ENCODE measurements around the gene ZBTB48. TPM values are rescaled to one million over a fixed set of nuclear protein-coding genes. Genes with fewer than 3 reads are reported as not detected.
A peak's percentile ranks its signal among the peaks of the same experiment; 100 is the strongest.

Gene ZBTB48
- total and polyA plus RNA-seq, 12 donors, result 6.8 to 245 (median 31.2) TPM

- WGBS, 4 donors, result 30 to 75% (median 37%) methylated on average over 3 of the region's 3 CpGs
- no peak for TF ChIP-seq CTCF (IDR thresholded peaks at IDR 0.05)
- TF ChIP-seq POLR2A (IDR thresholded peaks at IDR 0.05), result no peak
These were observed 35.0 kb upstream of the ZBTB48 start for GRCh38 chr1:6544831-6545230.

DNA sequence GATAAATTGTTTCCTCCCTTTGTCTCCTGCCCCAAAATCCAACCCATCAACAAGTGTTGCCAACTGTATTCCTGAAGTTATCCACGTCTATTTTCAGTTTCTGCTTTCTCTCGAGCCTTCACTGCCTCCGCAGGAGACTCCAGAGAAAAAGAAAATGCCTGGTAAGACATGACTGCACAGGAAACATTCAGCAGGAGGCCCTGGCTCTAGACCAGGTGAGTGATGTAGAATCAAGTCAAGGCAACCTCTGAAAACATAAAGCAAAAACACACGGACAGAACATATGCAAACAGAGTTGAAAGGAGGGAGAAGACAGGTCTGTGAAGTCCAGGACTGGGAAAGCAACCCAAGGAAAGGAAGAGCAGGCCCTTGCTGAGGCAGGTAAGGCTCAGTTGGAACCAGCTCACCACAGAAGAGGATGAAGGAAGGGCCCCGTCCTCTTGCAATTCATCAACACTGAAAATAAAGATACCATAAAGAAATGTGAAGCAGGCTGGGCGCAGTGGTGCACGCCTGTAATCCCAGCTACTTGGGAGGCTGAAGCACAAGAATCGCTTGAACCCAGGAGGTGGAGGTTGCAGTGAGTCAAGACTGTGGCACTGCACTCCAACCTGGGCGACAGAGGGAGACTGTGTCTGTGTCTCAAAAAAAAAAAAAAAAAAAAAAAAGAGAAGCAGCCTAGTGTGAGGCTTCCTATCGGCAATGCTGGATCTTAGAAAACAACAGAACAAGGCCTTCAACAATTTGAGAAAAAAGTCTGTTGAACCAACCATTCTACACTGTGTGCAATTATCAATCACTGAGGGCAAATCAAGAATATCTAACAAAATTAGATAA, 34.3 kb upstream of the ZBTB48 start:
- peaks cover 4 to 22% of the 10 kb centered on the region in 2 donors for H3K4me1 ChIP-seq (replicated peaks in 1 of 2)
- WGBS, 4 donors, result 37 to 50% (median 47%) methylated on average over 10 of the region's 10 CpGs
- peaks cover 0 to 57% of the 10 kb centered on the region in 2 donors for H3K36me3 ChIP-seq (replicated peaks in 1 of 2)

More at GRCh38 chr1:6544831-6545230, 35.0 kb upstream of the ZBTB48 start:
- intact Hi-C loops (cut with DNase I), result no loop called here
- H3K27ac ChIP-seq, result peak overlapping the region in 4 of 5 donors; percentile 20 to 84 (median 62)
- H3K4me3 ChIP-seq, result no peak overlapping the region
- no peaks in the 10 kb centered on the region for H3K27me3 ChIP-seq
- H3K36me3 ChIP-seq (replicated peaks in 1 of 2), result peaks cover 0 to 51% of the 10 kb centered on the region in 2 donors
- peaks cover 4 to 22% of the 10 kb centered on the region in 2 donors for H3K4me1 ChIP-seq (replicated peaks in 1 of 2)
- peak in 3 of 7 donors; percentile 33 to 54 (median 34) for DNase-seq
- H3K9me3 ChIP-seq (replicated peaks in 1 of 3), result no peaks in the 10 kb centered on the region

DNA sequence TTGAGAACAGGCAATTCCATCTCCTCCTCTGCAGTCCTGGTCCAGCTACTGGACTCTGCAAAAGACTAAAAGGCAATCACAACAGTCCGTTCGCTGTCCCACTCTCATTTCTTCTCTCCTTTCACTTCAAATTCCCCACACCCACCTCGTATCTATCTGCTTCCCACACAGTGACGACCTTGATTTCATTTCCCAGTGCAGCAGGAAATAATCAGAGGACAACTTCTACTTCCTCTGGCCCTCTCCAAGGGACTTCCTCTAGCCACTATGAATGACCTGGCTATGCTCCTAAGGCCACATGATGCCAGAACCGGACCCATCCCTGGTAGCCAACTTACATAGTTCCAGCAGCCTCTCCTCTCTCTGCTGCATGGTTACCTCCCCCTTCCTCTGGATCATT, 33.5 kb upstream of the ZBTB48 start:
- Histone ChIP-seq H3K27me3 (no peaks in the 10 kb centered on the region), H3K4me1 (replicated peaks in 1 of 2) (peaks cover 4 to 22% of the 10 kb centered on the region in 2 donors), H3K27ac (peak overlapping the region in 4 of 5 donors; percentile 30 to 84 (median 56)), H3K4me3 (no peak overlapping the region), H3K9me3 (replicated peaks in 1 of 3) (no peaks in the 10 kb centered on the region), H3K36me3 (replicated peaks in 1 of 2) (peaks cover 0 to 53% of the 10 kb centered on the region in 2 donors)
- DNase-seq, result no peak
- 53 to 62% (median 57%) methylated on average over 5 of the region's 5 CpGs for WGBS, 4 donors
- TF ChIP-seq POLR2A (IDR thresholded peaks at IDR 0.05) (no peak), CTCF (IDR thresholded peaks at IDR 0.05) (no peak)
- intact Hi-C loops (cut with DNase I), result no loop called here

More for the DNA sequence above, 34.3 kb upstream of the ZBTB48 start:
- no peaks in the 10 kb centered on the region for H3K27me3 ChIP-seq
- intact Hi-C loops (cut with DNase I), result no loop called here
- H3K27ac ChIP-seq, result peak overlapping the region; percentile 20 to 84 (median 40)
- peak in 4 of 7 donors; percentile 29 to 50 (median 36) for DNase-seq
- no peak for TF ChIP-seq POLR2A (IDR thresholded peaks at IDR 0.05)
- no peak for TF ChIP-seq CTCF (IDR thresholded peaks at IDR 0.05)
- no peaks in the 10 kb centered on the region for H3K9me3 ChIP-seq (replicated peaks in 1 of 3)
- H3K4me3 ChIP-seq, result no peak overlapping the region

DNA sequence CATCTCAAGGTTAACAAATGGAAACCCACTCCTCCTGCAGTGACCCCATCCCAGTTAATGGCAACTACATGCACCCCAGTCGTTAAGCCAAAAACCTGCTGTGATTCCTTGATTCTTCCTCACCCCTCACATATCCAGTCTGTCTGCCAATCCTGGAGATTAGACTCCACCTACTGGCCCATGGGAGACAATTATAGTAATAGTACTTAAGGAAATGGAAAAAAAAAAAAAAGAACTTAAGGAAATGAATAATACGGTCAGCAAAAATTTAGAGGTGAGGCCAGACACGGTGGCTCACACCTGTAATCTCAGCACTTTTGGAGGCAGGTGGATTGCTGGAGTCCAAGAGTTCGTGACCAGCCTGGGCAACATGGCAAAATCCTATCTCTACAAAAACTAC, 32.5 kb upstream of the ZBTB48 start:
- WGBS, 4 donors, result 54 to 68% (median 64%) methylated on average over 4 of the region's 4 CpGs
- H3K27ac ChIP-seq, result peak overlapping the region in 2 of 5 donors; percentile 34 to 83
- H3K9me3 ChIP-seq (replicated peaks in 1 of 3), result no peaks in the 10 kb centered on the region
- TF ChIP-seq POLR2A (IDR thresholded peaks at IDR 0.05), result no peak
- TF ChIP-seq CTCF (IDR thresholded peaks at IDR 0.05), result peak in 1 of 6 experiments; percentile 9
- intact Hi-C loops (cut with DNase I), result no loop called here
- no peak overlapping the region for H3K4me3 ChIP-seq
- no peaks in the 10 kb centered on the region for H3K27me3 ChIP-seq
- H3K36me3 ChIP-seq (replicated peaks in 1 of 2), result peaks cover 0 to 51% of the 10 kb centered on the region in 2 donors
- H3K4me1 ChIP-seq (replicated peaks in 1 of 2), result peaks cover 4 to 22% of the 10 kb centered on the region in 2 donors
- DNase-seq, result no peak

Data from adrenal gland (tissue), 12 donors.